IMR-90 (cell line): ENCODE results near the gene NCS1. TPM values are rescaled to one million over a fixed set of nuclear protein-coding genes. Genes with fewer than 3 reads are reported as not detected.

ENCODE experiments used
- ATAC-seq: fragments of 200-7000 bp; cut with Tn5 transposase; 2 replicates; pipeline ENCODE4 v1.9.1; 2020; ENCODE audit warnings: low read depth, mild to moderate bottlenecking, moderate library complexity
- BruUV-seq: library from RNA; stranded (reverse); fragments of 400-500 nt; replicated peaks from 2 replicates; lab custom pipeline; 2021; lab: Mats Ljungman, UMichigan
- CTCF ChIA-PET: fragments of 300-600 bp; formaldehyde crosslinking; extraction: SDS; loops from one replicate; lab custom pipeline; 2021; ENCODE audit warnings: antibody characterized with exemption; lab: Yijun Ruan, JAX
- POLR2A ChIA-PET: fragments of 300-600 bp; sonication (Branson Sonifier 250); formaldehyde crosslinking; loops from one replicate; lab custom pipeline; 2022; ENCODE audit warnings: antibody characterized with exemption; ENCODE audit not compliant: unreplicated experiment; lab: Charles Lee
- DNase-seq: peaks from one replicate; pipeline ENCODE4 v3.0.0; 2013
- H2AFZ ChIP-seq: replicated peaks from 2 replicates; pipeline ENCODE3; 2013; ENCODE audit warnings: low read length, mild to moderate bottlenecking; ENCODE audit not compliant: poor library complexity
- H2AK5ac ChIP-seq: 2 replicates; pipeline ENCODE4 v1.6.1; 2013; ENCODE audit warnings: low read depth, low read length, inconsistent platforms
- H2AK9ac ChIP-seq: replicated peaks from 2 replicates; pipeline ENCODE3; 2013; ENCODE audit warnings: mild to moderate bottlenecking, low read depth, low read length, moderate library complexity; ENCODE audit not compliant: poor library complexity
- H2BK120ac ChIP-seq: 2 replicates; pipeline ENCODE4 v1.6.1; 2013; ENCODE audit warnings: low read depth, low read length, inconsistent platforms
- H2BK15ac ChIP-seq: 3 replicates; pipeline ENCODE4 v1.6.1; 2013; ENCODE audit warnings: low read depth, low read length, inconsistent platforms
- H2BK20ac ChIP-seq: 2 replicates; pipeline ENCODE4 v1.6.1; 2013; ENCODE audit warnings: low read depth, mild to moderate bottlenecking, inconsistent platforms, low read length, moderate library complexity
- H2BK5ac ChIP-seq: 2 replicates; pipeline ENCODE4 v1.6.1; 2013; ENCODE audit warnings: mild to moderate bottlenecking, low read depth, low read length, inconsistent platforms; ENCODE audit not compliant: poor library complexity, severe bottlenecking
- H3K14ac ChIP-seq: replicated peaks from 2 replicates; pipeline ENCODE4 v1.6.1; 2013; ENCODE audit warnings: low read depth, low read length, inconsistent platforms
- H3K18ac ChIP-seq: 2 replicates; pipeline ENCODE4 v1.6.1; 2013; ENCODE audit warnings: low read depth, low read length, control low read depth
- H3K23ac ChIP-seq: 2 replicates; pipeline ENCODE4 v1.6.1; 2013; ENCODE audit warnings: low read depth, low read length, inconsistent platforms
- H3K27ac ChIP-seq: 2 replicates; pipeline ENCODE4 v1.5.1; 2013; ENCODE audit warnings: mild to moderate bottlenecking, control low read depth, low read length; ENCODE audit not compliant: insufficient read depth
- H3K27me3 ChIP-seq: 2 replicates; pipeline ENCODE4 v1.6.1; 2013; ENCODE audit warnings: low read length; ENCODE audit not compliant: control insufficient read depth, insufficient read depth
- H3K36me3 ChIP-seq: 2 replicates; pipeline ENCODE4 v1.6.1; 2013; ENCODE audit warnings: low read length, mixed read lengths; ENCODE audit not compliant: control insufficient read depth, insufficient read depth
- H3K4ac ChIP-seq: 2 replicates; pipeline ENCODE4 v1.6.1; 2013; ENCODE audit warnings: low read depth, low read length, inconsistent platforms
- H3K4me1 ChIP-seq: 2 replicates; pipeline ENCODE4 v1.6.1; 2013; ENCODE audit warnings: low read length, mixed read lengths; ENCODE audit not compliant: control insufficient read depth, insufficient read depth
- H3K4me2 ChIP-seq: 2 replicates; pipeline ENCODE4 v1.6.1; 2013; ENCODE audit warnings: low read depth, mild to moderate bottlenecking, control low read depth, low read length, moderate library complexity
- H3K4me3 ChIP-seq: 2 replicates; pipeline ENCODE4 v1.5.1; 2013; ENCODE audit warnings: low read depth, mild to moderate bottlenecking, control low read depth, low read length, moderate library complexity; ENCODE audit not compliant: insufficient read depth
- H3K56ac ChIP-seq: 2 replicates; pipeline ENCODE4 v1.6.1; 2013; ENCODE audit warnings: low read length, inconsistent platforms; ENCODE audit not compliant: insufficient read depth; ENCODE audit errors: extremely low read depth
- H3K79me1 ChIP-seq, 2 experiments: 2 replicates each; pipeline ENCODE4 v1.6.1; 2013; ENCODE audit warnings: low read length in 2 of 2, inconsistent platforms in 1 of 2, low read depth in 1 of 2
- H3K9ac ChIP-seq: 2 replicates; pipeline ENCODE4 v1.6.1; 2013; ENCODE audit warnings: low read depth, low read length, control low read depth
- H3K9me1 ChIP-seq: 2 replicates; pipeline ENCODE4 v1.6.1; 2013; ENCODE audit warnings: low read length, inconsistent platforms; ENCODE audit not compliant: insufficient read depth
- H3K9me3 ChIP-seq: 2 replicates; pipeline ENCODE4 v1.6.1; 2013; ENCODE audit warnings: low read length; ENCODE audit not compliant: control insufficient read depth, insufficient read depth
- H4K20me1 ChIP-seq: 2 replicates; pipeline ENCODE4 v1.6.1; 2013; ENCODE audit warnings: low read length, inconsistent platforms; ENCODE audit not compliant: insufficient read depth
- H4K5ac ChIP-seq: 2 replicates; pipeline ENCODE4 v1.6.1; 2013; ENCODE audit warnings: mild to moderate bottlenecking, low read depth, low read length, control low read depth
- H4K8ac ChIP-seq, 2 experiments: 2 replicates each; pipeline ENCODE4 v1.6.1; 2013; ENCODE audit warnings: low read depth in 2 of 2, low read length in 2 of 2, control low read depth in 1 of 2, inconsistent platforms in 1 of 2
- H4K91ac ChIP-seq: 2 replicates; pipeline ENCODE4 v1.6.1; 2013; ENCODE audit warnings: low read depth, low read length, inconsistent platforms; ENCODE audit not compliant: insufficient read depth
- MXI1 ChIP-seq: IDR thresholded peaks from 2 replicates; pipeline ENCODE4 v1.6.1; 2012; ENCODE audit warnings: low read depth, mild to moderate bottlenecking, low read length, moderate library complexity, borderline replicate concordance
- NFE2L2 ChIP-seq: fragments of 150-350 bp; IDR thresholded peaks from 2 replicates; pipeline ENCODE4 v1.6.1; 2016; ENCODE audit warnings: low read depth, mild to moderate bottlenecking, low read length
- RCOR1 ChIP-seq: IDR thresholded peaks from 2 replicates; pipeline ENCODE4 v1.6.1; 2012; ENCODE audit warnings: mild to moderate bottlenecking, low read length, improper control_type of control experiment; ENCODE audit not compliant: insufficient replicate concordance
- WGBS, 2 experiments: methylation state at CpG; one replicate each; pipeline versions ENCODE4 v1.1.5 to v1.1.7; 2013; ENCODE audit warnings: missing lambda C conversion rate in 2 of 2; ENCODE audit not compliant: insufficient read length in 1 of 2; ENCODE audit errors: extremely low coverage in 2 of 2; 5-methylcytosine and 5-hydroxymethylcytosine counted together
- dilution Hi-C: fragments of 300-500 bp; cut with HindIII; formaldehyde crosslinking; loops from one replicate; pipeline ENCODE4 v1.14.3; 2018; ENCODE audit warnings: low sequenced_read_pairs; ENCODE audit not compliant: unreplicated experiment
- in situ Hi-C: fragments of 300-500 bp; cut with MboI; formaldehyde crosslinking; loops from 3 replicates; pipeline ENCODE4 v1.14.3; 2019; ENCODE audit warnings: low sequenced_read_pairs, inconsistent platforms, mixed read lengths
- intact Hi-C: fragments of 100-400 bp; cut with micrococcal nuclease; formaldehyde crosslinking; loops from 2 replicates; pipeline ENCODE4 v1.10.0; 2022
- polyA plus RNA-seq, 3 experiments: library from polyadenylated mRNA; depleted of rRNA; stranded (reverse); fragments of >200 nt; gene quantifications; 2 replicates each; pipeline ENCODE4 v1.2.3, GENCODE V29; 2012; ENCODE audit warnings: low replicate concordance in 1 of 3
- total RNA-seq: library from RNA; depleted of rRNA; stranded (reverse); fragments of >200 nt; gene quantifications from 2 replicates; pipeline ENCODE4 v1.2.3, GENCODE V29; 2012
- TF ChIP-seq, protein P1 (sequence below): conservative IDR thresholded peaks from 2 replicates; pipeline ENCODE4 v1.5.1; 2012; ENCODE audit warnings: mild to moderate bottlenecking, low read depth, low read length, improper control_type of control experiment

NCS1 gene
- total and polyA plus RNA-seq, 2 of the 4 experiments (the other 2 are of a cell fraction): 41.0 to 60.5 TPM

DNA sequence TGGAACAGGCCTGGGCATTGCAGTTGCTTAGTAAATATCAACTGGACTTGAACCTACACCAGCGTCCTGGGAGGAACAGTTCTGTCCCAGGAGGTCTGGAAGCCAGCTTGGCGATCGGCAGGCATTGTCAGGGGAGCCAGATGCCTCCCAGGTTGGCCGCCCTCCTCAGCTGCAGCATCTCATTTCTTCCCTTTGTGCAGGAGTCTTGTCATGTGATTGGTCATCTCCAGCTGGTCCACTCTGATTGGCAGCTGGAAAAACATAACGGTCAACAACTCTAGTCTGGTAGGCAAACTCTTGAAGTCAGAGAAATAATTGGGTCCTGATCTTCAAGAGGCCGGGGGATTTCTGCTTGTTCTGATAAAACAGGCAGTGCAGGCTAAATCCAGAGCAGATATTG is 29.6 kb upstream of the NCS1 start:
- DNase-seq: no peak
- in situ Hi-C loops (no loop called here), intact Hi-C loops (no loop called here), dilution Hi-C loops (no loop called here)
- no peak overlapping the region for H2BK15ac ChIP-seq
- peaks cover 0 to 7% of the 10 kb centered on the region in 2 experiments; a peak in 3 of 4 replicates for H3K79me1 ChIP-seq
- no peak overlapping the region for H3K4me2 ChIP-seq
- WGBS, 2 experiments: 100% methylated on average over 2 of the region's 6 CpGs; no CpG with 5 or more reads in 1 of the 2 experiments
- POLR2A ChIA-PET: no interaction called here
- H3K14ac ChIP-seq: no peak overlapping the region
- no peak overlapping the region for H2AK9ac ChIP-seq
- no peak overlapping the region for H2AK5ac ChIP-seq
- no peak overlapping the region for H3K18ac ChIP-seq
- H3K4ac ChIP-seq: no peak overlapping the region
- H3K9me1 ChIP-seq: peaks cover 12% of the 10 kb centered on the region
- no peak overlapping the region for H2BK20ac ChIP-seq
- no peak overlapping the region for H2BK120ac ChIP-seq
- no peaks in the 10 kb centered on the region for H3K9me3 ChIP-seq
- H4K91ac ChIP-seq: no peak overlapping the region; the same call in 1 of the 2 replicates
- CTCF ChIA-PET: no interaction called here
- no peak overlapping the region for H3K4me3 ChIP-seq
- H3K9ac ChIP-seq: no peak overlapping the region
- TF ChIP-seq NFE2L2 (no peak), RCOR1 (no peak), MXI1 (no peak)
- TF ChIP-seq, protein P1, sequence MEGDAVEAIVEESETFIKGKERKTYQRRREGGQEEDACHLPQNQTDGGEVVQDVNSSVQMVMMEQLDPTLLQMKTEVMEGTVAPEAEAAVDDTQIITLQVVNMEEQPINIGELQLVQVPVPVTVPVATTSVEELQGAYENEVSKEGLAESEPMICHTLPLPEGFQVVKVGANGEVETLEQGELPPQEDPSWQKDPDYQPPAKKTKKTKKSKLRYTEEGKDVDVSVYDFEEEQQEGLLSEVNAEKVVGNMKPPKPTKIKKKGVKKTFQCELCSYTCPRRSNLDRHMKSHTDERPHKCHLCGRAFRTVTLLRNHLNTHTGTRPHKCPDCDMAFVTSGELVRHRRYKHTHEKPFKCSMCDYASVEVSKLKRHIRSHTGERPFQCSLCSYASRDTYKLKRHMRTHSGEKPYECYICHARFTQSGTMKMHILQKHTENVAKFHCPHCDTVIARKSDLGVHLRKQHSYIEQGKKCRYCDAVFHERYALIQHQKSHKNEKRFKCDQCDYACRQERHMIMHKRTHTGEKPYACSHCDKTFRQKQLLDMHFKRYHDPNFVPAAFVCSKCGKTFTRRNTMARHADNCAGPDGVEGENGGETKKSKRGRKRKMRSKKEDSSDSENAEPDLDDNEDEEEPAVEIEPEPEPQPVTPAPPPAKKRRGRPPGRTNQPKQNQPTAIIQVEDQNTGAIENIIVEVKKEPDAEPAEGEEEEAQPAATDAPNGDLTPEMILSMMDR: no peak
- H4K5ac ChIP-seq: no peak overlapping the region
- no peaks in the 10 kb centered on the region for H3K36me3 ChIP-seq
- no TSS peak for BruUV-seq
- no peak overlapping the region for H3K27ac ChIP-seq
- no peak overlapping the region for H4K8ac ChIP-seq
- H3K4me1 ChIP-seq: peaks cover 14% of the 10 kb centered on the region
- H2BK5ac ChIP-seq: no peak overlapping the region
- no peaks in the 10 kb centered on the region for H3K27me3 ChIP-seq
- no peak overlapping the region for H2AFZ ChIP-seq
- no peak for ATAC-seq
- H3K23ac ChIP-seq: no peak overlapping the region
- no peak overlapping the region for H3K56ac ChIP-seq
- H4K20me1 ChIP-seq: peaks cover 4% of the 10 kb centered on the region; the same call in 1 of the 2 replicates
